ENCODE measurements around the gene ELMO1.

Gene ELMO1

GRCh38 chr7:37050801-37051200, 397.9 kb downstream of the ELMO1 start:
- DNase-seq (ENCODE audit: low read depth), result no peak

GRCh38 chr7:37048674-37049073, 400.0 kb downstream of the ELMO1 start:
- DNase-seq (ENCODE audit: low read depth), result no peak

GRCh38 chr7:37047260-37047659, 401.4 kb downstream of the ELMO1 start:
- no peak for DNase-seq (ENCODE audit: low read depth)

GRCh38 chr7:37046531-37047079, 402.1 kb downstream of the ELMO1 start:
- DNase-seq (ENCODE audit: low read depth), result no peak

GRCh38 chr7:37045681-37046179, 402.9 kb downstream of the ELMO1 start:
- no peak for DNase-seq (ENCODE audit: low read depth)

- DNase-seq (ENCODE audit: low read depth), result no peak
These were observed 407.2 kb downstream of the ELMO1 start for GRCh38 chr7:37041461-37041860.

GRCh38 chr7:37040330-37040729, 408.3 kb downstream of the ELMO1 start:
- no peak for DNase-seq (ENCODE audit: low read depth)

GRCh38 chr7:37039131-37039749, 409.4 kb downstream of the ELMO1 start:
- DNase-seq (ENCODE audit: low read depth), result no peak

GRCh38 chr7:37038706-37039105, 410.0 kb downstream of the ELMO1 start:
- no peak for DNase-seq (ENCODE audit: low read depth)

GRCh38 chr7:37037286-37037685, 411.4 kb downstream of the ELMO1 start:
- DNase-seq (ENCODE audit: low read depth), result no peak

- no peak for DNase-seq (ENCODE audit: low read depth)
These were observed 413.0 kb downstream of the ELMO1 start for GRCh38 chr7:37035631-37036030.

GRCh38 chr7:37033141-37033540, 415.5 kb downstream of the ELMO1 start:
- no peak for DNase-seq (ENCODE audit: low read depth)

GRCh38 chr7:37032258-37032601, 416.4 kb downstream of the ELMO1 start:
- DNase-seq (ENCODE audit: low read depth), result no peak

- no peak for DNase-seq (ENCODE audit: low read depth)
These were observed 416.9 kb downstream of the ELMO1 start for GRCh38 chr7:37031571-37032257.

- DNase-seq (ENCODE audit: low read depth), result peak; percentile 23
These were observed 419.7 kb downstream of the ELMO1 start for GRCh38 chr7:37028909-37029440.

- DNase-seq (ENCODE audit: low read depth), result no peak
These were observed 420.9 kb downstream of the ELMO1 start for GRCh38 chr7:37027557-37028341.

- no peak for DNase-seq (ENCODE audit: low read depth)
These were observed 421.6 kb downstream of the ELMO1 start for GRCh38 chr7:37027104-37027503.

GRCh38 chr7:37018954-37019353, 429.7 kb downstream of the ELMO1 start:
- DNase-seq (ENCODE audit: low read depth), result no peak

GRCh38 chr7:37016064-37016878, 432.4 kb downstream of the ELMO1 start:
- no peak for DNase-seq (ENCODE audit: low read depth)

GRCh38 chr7:37015353-37016034, 433.2 kb downstream of the ELMO1 start:
- DNase-seq (ENCODE audit: low read depth), result no peak

- no peak for DNase-seq (ENCODE audit: low read depth)
These were observed 434.9 kb downstream of the ELMO1 start for GRCh38 chr7:37013771-37014170.

Data from stimulated activated CD8-positive, alpha-beta memory T cell treated with anti-CD3 and anti-CD28 coated beads, Interleukin-4, amount 100 ng/mL, for 24 hours (primary cell).